ENCODE results near the gene PXN. TPM values are rescaled to one million over a fixed set of nuclear protein-coding genes. Genes with fewer than 3 reads are reported as not detected.

The PXN gene
- total and polyA plus RNA-seq, 2 experiments from 2014 or later = 87.2 to 134 TPM

DNA sequence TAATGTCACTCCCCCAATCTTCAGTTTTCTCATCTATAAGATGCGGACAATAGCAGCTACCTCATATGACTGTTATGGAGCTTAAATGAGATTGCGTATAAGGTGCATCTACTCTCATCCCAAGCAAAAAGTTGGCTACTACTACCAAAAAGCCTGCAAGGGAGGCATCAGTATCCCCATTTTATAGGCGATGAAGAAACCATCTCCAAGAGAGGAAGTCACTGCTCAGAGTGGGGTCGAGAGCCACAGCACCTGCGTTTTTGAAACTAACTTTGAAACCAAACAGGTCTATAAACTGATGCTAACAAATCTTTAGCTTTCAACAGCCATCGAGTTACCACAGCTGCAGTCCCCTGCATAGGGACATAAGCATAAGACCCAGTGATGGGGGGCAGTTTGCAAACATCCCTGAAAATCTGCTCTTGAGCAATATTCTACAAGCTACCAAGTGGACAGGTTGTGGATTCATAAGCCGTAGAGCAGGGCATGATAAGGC is 74.5 kb downstream of the PXN start:
- H3K27me3 ChIP-seq (replicated peaks; ENCODE audit: insufficient read depth) = no peaks in the 10 kb centered on the region
- in situ Hi-C loops (cut with MboI) = no loop called here
- H4K20me1 ChIP-seq (ENCODE audit: insufficient read depth) = no peaks in the 10 kb centered on the region
- no peak overlapping the region; the same call in 1 of the 2 replicates for H3K9ac ChIP-seq
- no peak overlapping the region for H2AFZ ChIP-seq
- H3K9me2 ChIP-seq (ENCODE audit: insufficient read depth) = no peaks in the 10 kb centered on the region
- H3K27ac ChIP-seq = no peak overlapping the region
- peaks cover 24% of the 10 kb centered on the region for H3F3A ChIP-seq (ENCODE audit: insufficient read depth)
- H3K79me2 ChIP-seq (ENCODE audit: insufficient read depth) = peaks cover 97% of the 10 kb centered on the region
- WGBS, 2 experiments (ENCODE audit: low coverage in 1 of 2, low lambda C conversion rate in 2 of 2, missing lambda C conversion rate in 2 of 2) = 97 to 98% methylated on average over 7 of the region's 7 CpGs
- H3K4me2 ChIP-seq (ENCODE audit: unreplicated experiment) = no peak overlapping the region
- TF ChIP-seq EZH2phosphoT487 (IDR thresholded peaks at IDR 0.05; ENCODE audit: insufficient read depth, low read depth) = no peak
- TF ChIP-seq EZH2 (IDR thresholded peaks at IDR 0.05; ENCODE audit: insufficient read depth, poor library complexity, severe bottlenecking) = no peak
- DNase-seq = no peak
- H3K9me3 ChIP-seq (ENCODE audit: low read depth) = no peaks in the 10 kb centered on the region
- H3K4me1 ChIP-seq (ENCODE audit: insufficient read depth) = peaks cover 20% of the 10 kb centered on the region
- H3K36me3 ChIP-seq (ENCODE audit: low read depth) = peaks cover 23% of the 10 kb centered on the region
- no peak overlapping the region for H3K4me3 ChIP-seq

DNA sequence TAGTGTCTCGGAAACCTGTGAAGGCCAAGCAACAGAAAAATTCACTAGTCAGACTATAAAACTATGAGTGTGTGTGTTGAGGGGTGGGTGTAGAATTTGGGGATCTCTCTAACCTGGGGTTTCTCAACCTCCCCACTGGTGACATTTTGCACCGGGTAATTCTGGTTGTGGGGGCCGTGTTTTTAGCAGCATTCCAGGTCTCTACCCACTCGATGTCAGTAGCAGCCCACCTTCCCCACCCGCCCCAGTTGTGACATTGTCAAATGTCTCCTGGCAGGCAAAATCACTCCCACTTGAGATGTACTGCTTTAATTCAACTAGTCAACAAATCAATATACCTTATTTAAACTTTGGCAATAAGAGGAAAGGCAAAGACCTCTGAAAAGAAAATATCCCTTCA is 75.1 kb downstream of the PXN start:
- TF ChIP-seq EZH2 (IDR thresholded peaks at IDR 0.05; ENCODE audit: insufficient read depth, poor library complexity, severe bottlenecking) (no peak), EZH2phosphoT487 (IDR thresholded peaks at IDR 0.05; ENCODE audit: insufficient read depth, low read depth) (no peak)
- Histone ChIP-seq H3K36me3 (ENCODE audit: low read depth) (peaks cover 21% of the 10 kb centered on the region), H3K27ac (no peak overlapping the region), H4K20me1 (ENCODE audit: insufficient read depth) (no peaks in the 10 kb centered on the region), H3K9me2 (ENCODE audit: insufficient read depth) (no peaks in the 10 kb centered on the region), H3K9me3 (ENCODE audit: low read depth) (no peaks in the 10 kb centered on the region), H3K27me3 (replicated peaks; ENCODE audit: insufficient read depth) (no peaks in the 10 kb centered on the region), H3K4me3 (no peak overlapping the region), H3K4me2 (ENCODE audit: unreplicated experiment) (no peak overlapping the region), H3K4me1 (ENCODE audit: insufficient read depth) (peaks cover 15% of the 10 kb centered on the region; the same call in 1 of the 2 replicates), H2AFZ (no peak overlapping the region), H3K79me2 (ENCODE audit: insufficient read depth) (peaks cover 100% of the 10 kb centered on the region), H3K9ac (no peak overlapping the region), H3F3A (ENCODE audit: insufficient read depth) (peaks cover 19% of the 10 kb centered on the region)
- DNase-seq = no peak
- in situ Hi-C loops (cut with MboI) = no loop called here
- 92 to 93% methylated on average over 5 of the region's 5 CpGs for WGBS, 2 experiments (ENCODE audit: low coverage in 1 of 2, low lambda C conversion rate in 2 of 2, missing lambda C conversion rate in 2 of 2)

DNA sequence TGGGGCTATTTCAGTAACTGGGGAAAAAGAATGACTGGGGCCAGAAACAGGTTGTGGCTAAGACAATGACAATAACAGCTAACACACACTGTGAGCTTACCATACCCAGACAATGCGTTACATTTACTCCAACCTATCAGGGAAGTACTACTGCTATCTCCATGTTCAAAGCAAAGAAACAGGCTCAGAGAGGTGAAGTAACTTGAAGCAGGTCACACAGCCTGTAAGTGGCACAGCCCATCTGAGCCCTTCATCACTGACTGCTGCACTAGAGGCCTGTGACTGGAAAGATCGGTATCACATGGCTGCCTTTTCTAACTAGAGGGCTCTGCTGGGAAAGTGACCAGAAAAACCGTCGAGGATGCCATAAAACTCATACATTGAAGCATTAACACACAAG is 78.9 kb downstream of the PXN start:
- WGBS, 2 experiments (ENCODE audit: low coverage in 1 of 2, low lambda C conversion rate in 2 of 2, missing lambda C conversion rate in 2 of 2) = 64 to 71% methylated on average over 4 of the region's 4 CpGs
- no peaks in the 10 kb centered on the region; the same call in 1 of the 2 replicates for H4K20me1 ChIP-seq (ENCODE audit: insufficient read depth)
- peaks cover 100% of the 10 kb centered on the region for H3K79me2 ChIP-seq (ENCODE audit: insufficient read depth)

DNA sequence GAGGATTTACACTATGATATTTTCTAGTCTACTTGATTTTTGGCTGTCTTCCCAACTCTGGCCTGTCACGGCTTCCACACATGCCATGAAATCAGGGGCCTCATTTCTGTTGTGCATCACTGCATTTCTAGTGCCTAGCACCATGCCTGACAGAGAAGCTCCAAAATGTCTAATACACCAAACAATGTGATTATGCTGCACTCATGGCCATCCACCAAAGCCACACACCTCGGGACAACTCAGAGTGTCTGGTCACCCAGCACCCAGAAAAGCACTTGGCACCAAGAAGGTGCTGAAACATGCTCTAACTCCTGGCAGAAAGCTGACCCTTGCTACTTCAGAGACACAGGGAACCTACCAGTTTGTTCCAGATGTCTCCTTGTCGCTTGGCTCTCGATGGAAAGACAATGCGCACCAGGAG is 82.3 kb downstream of the PXN start:
- Histone ChIP-seq H3K4me3 (no peak overlapping the region), H3K9ac (no peak overlapping the region; the same call in 1 of the 2 replicates), H3K9me2 (ENCODE audit: insufficient read depth) (no peaks in the 10 kb centered on the region), H3K27ac (peak overlapping the region; percentile 53; the same call in 1 of the 2 replicates), H3K4me1 (ENCODE audit: insufficient read depth) (peaks cover 17% of the 10 kb centered on the region), H3K27me3 (replicated peaks; ENCODE audit: insufficient read depth) (no peaks in the 10 kb centered on the region), H3K36me3 (ENCODE audit: low read depth) (peaks cover 53% of the 10 kb centered on the region), H3F3A (ENCODE audit: insufficient read depth) (peaks cover 32% of the 10 kb centered on the region), H2AFZ (no peak overlapping the region), H3K4me2 (ENCODE audit: unreplicated experiment) (no peak overlapping the region), H4K20me1 (ENCODE audit: insufficient read depth) (no peaks in the 10 kb centered on the region; the same call in 1 of the 2 replicates), H3K9me3 (ENCODE audit: low read depth) (no peaks in the 10 kb centered on the region), H3K79me2 (ENCODE audit: insufficient read depth) (peaks cover 100% of the 10 kb centered on the region)
- WGBS, 2 experiments (ENCODE audit: low coverage in 1 of 2, low lambda C conversion rate in 2 of 2, missing lambda C conversion rate in 2 of 2) = 95 to 96% methylated on average over 5 of the region's 5 CpGs
- no peak for TF ChIP-seq EZH2 (IDR thresholded peaks at IDR 0.05; ENCODE audit: insufficient read depth, poor library complexity, severe bottlenecking)
- DNase-seq = peak; percentile 40
- in situ Hi-C loops (cut with MboI) = no loop called here

More for the DNA sequence above, 78.9 kb downstream of the PXN start:
- H3F3A ChIP-seq (ENCODE audit: insufficient read depth) = peaks cover 37% of the 10 kb centered on the region
- no peak overlapping the region for H3K27ac ChIP-seq
- no peaks in the 10 kb centered on the region for H3K9me2 ChIP-seq (ENCODE audit: insufficient read depth)
- DNase-seq = no peak
- H3K4me1 ChIP-seq (ENCODE audit: insufficient read depth) = peaks cover 17% of the 10 kb centered on the region
- H3K4me3 ChIP-seq = no peak overlapping the region
- in situ Hi-C loops (cut with MboI) = no loop called here
- peaks cover 44% of the 10 kb centered on the region for H3K36me3 ChIP-seq (ENCODE audit: low read depth)
- H3K27me3 ChIP-seq (replicated peaks; ENCODE audit: insufficient read depth) = no peaks in the 10 kb centered on the region
- no peak overlapping the region for H3K9ac ChIP-seq
- H2AFZ ChIP-seq = no peak overlapping the region
- H3K9me3 ChIP-seq (ENCODE audit: low read depth) = no peaks in the 10 kb centered on the region
- TF ChIP-seq EZH2 (IDR thresholded peaks at IDR 0.05; ENCODE audit: insufficient read depth, poor library complexity, severe bottlenecking) (no peak), EZH2phosphoT487 (IDR thresholded peaks at IDR 0.05; ENCODE audit: insufficient read depth, low read depth) (no peak)
- H3K4me2 ChIP-seq (ENCODE audit: unreplicated experiment) = no peak overlapping the region

All from GM23248 (cell line).